GM10266 (cell line): ENCODE data around the gene RSPH1.

Experiments used
- DNase-seq: peaks from one replicate; pipeline ENCODE4 v3.0.0; 2012; ENCODE audit errors: extremely low spot score
- TF ChIP-seq, protein P1 (sequence below): IDR thresholded peaks from 2 replicates; pipeline ENCODE4 v1.5.1; 2012; ENCODE audit warnings: mild to moderate bottlenecking, low read depth; ENCODE audit not compliant: control insufficient read depth, insufficient read depth; ENCODE audit errors: missing control alignments

Gene RSPH1

DNA sequence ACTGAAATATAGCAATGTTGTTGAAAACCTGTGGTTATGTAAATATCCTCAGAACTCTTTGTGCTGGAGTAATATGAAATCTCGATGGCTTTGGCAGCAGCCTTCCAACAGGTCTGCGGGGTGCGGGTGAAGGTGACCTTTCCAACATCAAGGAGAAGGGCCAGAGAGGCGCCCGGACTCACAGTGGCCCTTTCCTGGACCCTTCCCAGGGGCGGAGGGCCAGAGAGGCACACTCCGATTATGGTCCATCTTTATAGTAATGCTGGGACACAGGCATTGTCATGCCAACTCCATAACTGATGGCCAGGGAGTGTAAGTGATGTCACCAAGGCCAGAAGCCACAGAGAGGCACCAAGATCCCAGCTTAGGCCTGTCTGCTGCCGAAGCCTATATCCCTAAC, 35.7 kb upstream of the RSPH1 start:
- TF ChIP-seq, protein P1, sequence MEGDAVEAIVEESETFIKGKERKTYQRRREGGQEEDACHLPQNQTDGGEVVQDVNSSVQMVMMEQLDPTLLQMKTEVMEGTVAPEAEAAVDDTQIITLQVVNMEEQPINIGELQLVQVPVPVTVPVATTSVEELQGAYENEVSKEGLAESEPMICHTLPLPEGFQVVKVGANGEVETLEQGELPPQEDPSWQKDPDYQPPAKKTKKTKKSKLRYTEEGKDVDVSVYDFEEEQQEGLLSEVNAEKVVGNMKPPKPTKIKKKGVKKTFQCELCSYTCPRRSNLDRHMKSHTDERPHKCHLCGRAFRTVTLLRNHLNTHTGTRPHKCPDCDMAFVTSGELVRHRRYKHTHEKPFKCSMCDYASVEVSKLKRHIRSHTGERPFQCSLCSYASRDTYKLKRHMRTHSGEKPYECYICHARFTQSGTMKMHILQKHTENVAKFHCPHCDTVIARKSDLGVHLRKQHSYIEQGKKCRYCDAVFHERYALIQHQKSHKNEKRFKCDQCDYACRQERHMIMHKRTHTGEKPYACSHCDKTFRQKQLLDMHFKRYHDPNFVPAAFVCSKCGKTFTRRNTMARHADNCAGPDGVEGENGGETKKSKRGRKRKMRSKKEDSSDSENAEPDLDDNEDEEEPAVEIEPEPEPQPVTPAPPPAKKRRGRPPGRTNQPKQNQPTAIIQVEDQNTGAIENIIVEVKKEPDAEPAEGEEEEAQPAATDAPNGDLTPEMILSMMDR: no peak
- no peak for DNase-seq

DNA sequence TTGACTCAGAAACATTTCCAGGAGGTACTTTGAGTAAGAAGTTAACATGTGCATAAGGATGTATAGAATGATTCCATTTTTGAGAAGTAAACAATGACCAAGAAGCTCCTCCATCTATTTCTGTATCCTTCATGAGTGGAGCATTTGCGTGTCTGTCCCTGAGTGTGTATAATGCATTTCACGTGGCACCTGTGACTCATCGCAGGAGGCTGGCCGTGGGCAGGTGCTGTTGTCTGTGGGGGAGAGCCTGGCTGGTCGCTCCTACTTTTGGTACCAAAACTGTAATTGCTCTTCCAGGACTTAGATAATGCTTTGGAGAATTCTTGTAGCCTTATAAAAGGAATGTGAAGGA, 34.1 kb upstream of the RSPH1 start:
- no peak for DNase-seq
- TF ChIP-seq, protein P1: no peak

DNA sequence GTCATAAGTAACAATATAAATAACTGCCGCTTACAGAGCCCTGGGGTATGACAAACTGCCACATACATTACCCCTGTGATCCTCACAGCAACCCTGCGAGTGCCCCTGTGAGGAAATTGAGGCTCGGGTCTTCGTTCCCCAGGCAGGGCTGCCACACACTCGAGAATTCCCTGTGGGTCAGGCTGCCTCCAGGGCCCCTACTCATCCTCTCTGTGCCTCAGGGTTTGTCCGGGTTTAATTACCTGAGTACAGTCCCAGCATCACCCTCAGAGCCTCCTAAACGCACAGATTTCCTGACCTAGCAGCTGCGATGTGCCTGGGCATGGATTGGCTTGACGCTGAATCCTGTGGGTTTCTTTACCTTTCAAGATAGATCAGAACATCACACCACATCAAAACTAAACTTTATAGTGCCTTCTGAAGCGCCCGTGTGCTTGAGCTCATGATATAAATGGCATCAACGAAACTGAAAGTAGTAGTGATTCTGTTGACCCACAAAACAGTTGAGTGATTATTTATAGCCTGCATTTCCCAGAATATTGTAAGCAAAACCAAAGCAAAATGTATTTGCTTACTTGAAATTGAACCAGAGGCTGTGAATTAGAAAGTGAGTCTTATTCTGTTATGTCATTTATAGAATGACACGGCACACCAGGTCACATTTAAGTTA, 31.6 kb upstream of the RSPH1 start:
- peak; percentile 60 for DNase-seq
- TF ChIP-seq, protein P1: no peak

DNA sequence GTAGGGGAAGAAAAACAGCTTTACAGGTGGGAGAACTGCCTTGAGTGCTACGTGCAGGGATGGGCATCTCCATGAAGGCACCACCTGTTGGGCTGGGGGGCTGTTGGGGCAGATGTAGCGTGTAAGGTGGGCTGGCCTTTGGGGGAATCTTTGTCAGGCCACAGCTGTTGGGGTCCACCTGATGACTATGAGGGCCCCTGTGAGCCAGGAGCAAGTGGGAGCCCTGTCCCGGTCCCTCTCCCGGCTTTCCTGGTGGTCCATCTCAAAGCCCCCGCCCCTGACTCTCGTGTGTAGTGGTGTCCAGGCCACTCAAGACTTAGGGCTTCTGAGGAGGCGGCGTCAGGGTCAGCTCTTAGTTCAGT, 31.1 kb upstream of the RSPH1 start:
- TF ChIP-seq, protein P1: no peak
- DNase-seq: no peak

DNA sequence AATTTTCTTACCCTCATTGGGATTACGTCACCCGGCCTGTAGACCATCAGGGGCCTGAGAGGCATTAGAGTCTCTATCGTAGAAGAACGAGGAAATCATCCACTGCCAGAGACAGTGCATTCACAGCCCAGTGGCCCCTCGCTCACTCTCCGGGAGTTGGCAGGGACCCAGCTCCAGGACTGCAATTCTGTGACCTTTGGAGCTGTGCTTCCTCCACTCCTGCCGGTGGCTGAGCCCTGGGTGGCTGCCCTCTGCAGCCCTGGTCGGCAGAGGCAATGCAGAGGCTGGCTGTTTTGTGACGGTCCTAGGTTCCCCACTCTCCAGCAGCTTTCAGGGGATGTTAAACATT, 30.3 kb upstream of the RSPH1 start:
- no peak for DNase-seq

DNA sequence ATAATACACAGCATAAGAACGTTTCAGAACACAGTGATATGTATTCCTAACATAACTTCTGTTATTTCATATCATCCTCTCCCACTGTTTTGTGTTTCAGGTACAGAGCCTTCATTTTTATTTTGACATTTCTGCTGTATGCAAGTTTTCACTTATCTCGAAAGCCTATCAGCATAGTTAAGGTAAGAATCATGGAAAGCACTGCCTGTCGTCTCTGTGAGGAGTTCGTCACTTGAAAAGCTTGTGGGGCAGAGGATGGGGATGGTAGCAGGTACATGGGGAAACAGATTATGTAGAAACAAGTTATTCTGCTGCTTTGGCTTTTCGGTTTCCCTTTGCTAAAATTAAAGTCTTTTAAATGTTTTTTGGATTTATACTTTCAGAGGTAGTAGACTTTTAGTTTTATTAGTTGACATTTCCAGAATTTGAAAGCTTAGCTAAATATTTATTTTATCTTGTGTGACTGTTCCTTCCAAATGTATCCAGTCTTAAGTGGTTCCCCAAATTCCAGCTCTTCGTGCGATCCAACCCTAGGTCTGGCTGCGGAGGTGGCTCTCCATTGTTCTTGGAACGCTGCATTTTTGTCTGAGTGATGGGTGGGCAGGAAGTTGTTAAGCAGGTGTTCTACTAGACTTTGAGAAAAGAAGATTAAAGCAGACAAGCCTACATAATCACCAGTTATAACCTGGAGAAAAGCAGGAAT, 29.8 kb upstream of the RSPH1 start:
- TF ChIP-seq, protein P1: no peak
- no peak for DNase-seq

More for the DNA sequence above, 30.3 kb upstream of the RSPH1 start:
- TF ChIP-seq, protein P1: no peak

DNA sequence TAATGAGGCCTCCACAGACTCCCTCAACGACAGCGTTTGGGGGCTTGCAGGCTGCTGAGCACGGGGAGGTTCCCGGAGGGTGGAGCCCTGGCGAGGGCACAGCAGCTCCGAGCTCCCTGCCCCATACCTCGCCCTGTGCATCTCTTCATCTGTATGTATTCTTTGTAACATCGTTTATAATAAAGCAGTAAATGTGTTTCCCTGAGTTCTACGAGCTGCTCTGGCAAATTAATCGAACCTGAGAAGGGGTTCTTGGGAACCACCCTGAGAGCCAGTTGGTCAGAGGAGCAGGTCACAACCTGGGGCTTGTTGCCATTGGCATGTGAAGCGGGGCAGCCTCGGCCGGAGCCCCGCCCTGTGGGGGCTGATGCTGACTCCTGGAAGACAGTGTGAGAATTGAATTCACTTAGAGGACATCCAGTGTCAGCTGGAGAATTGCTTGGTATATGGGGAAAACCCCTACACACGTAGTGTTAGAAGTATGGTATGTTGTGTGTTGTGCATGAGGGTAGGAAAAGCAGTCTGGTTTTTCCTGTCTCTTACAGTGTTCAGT, 29.1 kb upstream of the RSPH1 start:
- TF ChIP-seq, protein P1: no peak
- DNase-seq: no peak
